Fibroblast of lung (primary cell): Measurements from ENCODE around the gene OR56B1. TPM values are rescaled to one million over a fixed set of nuclear protein-coding genes. Genes with fewer than 3 reads are reported as not detected.

Source experiments
- DNase-seq, 2 donors: peaks; one replicate each; pipeline versions ENCODE4 v3.0.0 to v3.0.0-alpha.2; 2010; ENCODE audit warnings: low read depth in 2 of 2
- H2AFZ ChIP-seq: 2 replicates; pipeline ENCODE4 v1.5.1; 2012; ENCODE audit warnings: low read length, control low read depth, inconsistent platforms
- H3K27ac ChIP-seq: 2 replicates; pipeline ENCODE4 v1.5.1; 2011; ENCODE audit warnings: low read length, control low read depth; ENCODE audit not compliant: insufficient read depth
- H3K27me3 ChIP-seq: 2 replicates; pipeline ENCODE4 v1.5.1; 2011; ENCODE audit warnings: mild to moderate bottlenecking, low read length; ENCODE audit not compliant: control insufficient read depth, insufficient read depth
- H3K36me3 ChIP-seq: 2 replicates; pipeline ENCODE4 v1.5.1; 2011; ENCODE audit warnings: low read length; ENCODE audit not compliant: control insufficient read depth, insufficient read depth
- H3K4me1 ChIP-seq: 2 replicates; pipeline ENCODE4 v1.5.1; 2011; ENCODE audit warnings: low read length; ENCODE audit not compliant: control insufficient read depth, insufficient read depth; ENCODE audit errors: extremely low read depth
- H3K4me2 ChIP-seq: 2 replicates; pipeline ENCODE4 v1.5.1; 2011; ENCODE audit warnings: low read length, control low read depth; ENCODE audit not compliant: insufficient read depth; ENCODE audit errors: extremely low read depth
- H3K4me3 ChIP-seq, 4 experiments: fragments of 200-600 bp in 1 of 4; sonication (generic) in 1 of 4; replicated peaks in 1 of 4; 2 replicates each; pipeline ENCODE4 v1.5.1; 2011 to 2016; ENCODE audit warnings: low read length in 4 of 4, low read depth in 3 of 4, mild to moderate bottlenecking in 3 of 4, control low read depth in 2 of 4, inconsistent platforms in 1 of 4, mixed read lengths in 1 of 4; ENCODE audit not compliant: insufficient read depth in 1 of 4; ENCODE audit errors: control extremely low read depth in 1 of 4
- H3K79me2 ChIP-seq: 2 replicates; pipeline ENCODE4 v1.5.1; 2012; ENCODE audit warnings: mild to moderate bottlenecking, low read length, inconsistent platforms; ENCODE audit not compliant: control insufficient read depth, insufficient read depth
- H3K9ac ChIP-seq: 2 replicates; pipeline ENCODE4 v1.5.1; 2011; ENCODE audit warnings: mild to moderate bottlenecking, low read length, control low read depth; ENCODE audit not compliant: insufficient read depth
- H3K9me3 ChIP-seq: 2 replicates; pipeline ENCODE4 v1.5.1; 2012; ENCODE audit warnings: low read depth, low read length; ENCODE audit not compliant: control insufficient read depth, insufficient read depth
- H4K20me1 ChIP-seq: 2 replicates; pipeline ENCODE4 v1.5.1; 2011; ENCODE audit warnings: low read length; ENCODE audit not compliant: control insufficient read depth, insufficient read depth; ENCODE audit errors: extremely low read depth
- CTCF ChIP-seq, 2 donors: IDR thresholded peaks in 1 of 2; conservative IDR thresholded peaks in 1 of 2; 1 replicate in 1 of 2; 2 replicates in 1 of 2; pipeline ENCODE4 v1.5.1; 2011 to 2012; ENCODE audit warnings: low read length in 2 of 2, control low read depth in 1 of 2, inconsistent platforms in 1 of 2, low read depth in 1 of 2, mild to moderate bottlenecking in 1 of 2
- EZH2 ChIP-seq: IDR thresholded peaks from 2 replicates; pipeline ENCODE4 v1.5.1; 2012; ENCODE audit warnings: low read length, control low read depth, mild to moderate bottlenecking; ENCODE audit errors: missing control alignments
- polyA plus RNA-seq, 2 donors: library from polyadenylated mRNA; depleted of rRNA in 1 of 2; stranded (reverse) in 1 of 2; unstranded in 1 of 2; fragments of >200 nt; gene quantifications; 2 replicates each; pipeline ENCODE4 v1.2.1, GENCODE V29; 2011 to 2012; ENCODE audit warnings: missing spikeins in 1 of 2
- total RNA-seq: library from RNA; depleted of rRNA; stranded (reverse); fragments of >200 nt; gene quantifications from 2 replicates; pipeline ENCODE4 v1.2.1, GENCODE V29; 2014

The OR56B1 gene
- total and polyA plus RNA-seq, 2 donors (not counting 1 experiment from before 2014, with no cell fraction given) = not detected

- TF ChIP-seq CTCF (conservative IDR thresholded peaks at IDR 0.05 in 1 of 2, IDR thresholded peaks at IDR 0.05 in 1 of 2; ENCODE audit: low read depth in 1 of 2, low read length in 2 of 2) (no peak), EZH2 (no peak)
- H4K20me1 ChIP-seq = no peaks in the 10 kb centered on the region
- no peak overlapping the region for H3K9ac ChIP-seq
- H3K4me2 ChIP-seq = no peak overlapping the region
- H3K27me3 ChIP-seq = no peaks in the 10 kb centered on the region
- DNase-seq = no peak
- H3K27ac ChIP-seq = no peak overlapping the region
- H3K4me3 ChIP-seq = no peak overlapping the region
- H3K79me2 ChIP-seq = no peaks in the 10 kb centered on the region
- H2AFZ ChIP-seq = no peak overlapping the region
- no peaks in the 10 kb centered on the region for H3K4me1 ChIP-seq
- no peaks in the 10 kb centered on the region for H3K9me3 ChIP-seq
- H3K36me3 ChIP-seq = no peaks in the 10 kb centered on the region
Observed at GRCh38 chr11:5727691-5728090, 8.6 kb upstream of the OR56B1 start.

GRCh38 chr11:5737091-5737490 lies 843 bp downstream of the OR56B1 start:
- no peak overlapping the region for H3K4me3 ChIP-seq
- no peaks in the 10 kb centered on the region for H3K36me3 ChIP-seq
- H2AFZ ChIP-seq = no peak overlapping the region
- no peak overlapping the region for H3K4me2 ChIP-seq
- TF ChIP-seq EZH2 = no peak
- no peak for TF ChIP-seq CTCF (conservative IDR thresholded peaks at IDR 0.05 in 1 of 2, IDR thresholded peaks at IDR 0.05 in 1 of 2; ENCODE audit: low read depth in 1 of 2, low read length in 2 of 2)
- H3K27ac ChIP-seq = no peak overlapping the region
- H4K20me1 ChIP-seq = no peaks in the 10 kb centered on the region
- H3K79me2 ChIP-seq = no peaks in the 10 kb centered on the region
- H3K9me3 ChIP-seq = no peaks in the 10 kb centered on the region
- H3K4me1 ChIP-seq = no peaks in the 10 kb centered on the region
- H3K27me3 ChIP-seq = no peaks in the 10 kb centered on the region
- peak; percentile 13 to 77 for DNase-seq
- no peak overlapping the region for H3K9ac ChIP-seq

- TF ChIP-seq CTCF (conservative IDR thresholded peaks at IDR 0.05 in 1 of 2, IDR thresholded peaks at IDR 0.05 in 1 of 2; ENCODE audit: low read depth in 1 of 2, low read length in 2 of 2) = no peak
- TF ChIP-seq EZH2 = no peak
- Histone ChIP-seq H3K27me3 (no peaks in the 10 kb centered on the region), H3K36me3 (no peaks in the 10 kb centered on the region), H3K4me2 (no peak overlapping the region), H3K9me3 (no peaks in the 10 kb centered on the region), H4K20me1 (no peaks in the 10 kb centered on the region), H3K9ac (no peak overlapping the region), H3K4me3 (no peak overlapping the region), H3K4me1 (no peaks in the 10 kb centered on the region), H2AFZ (no peak overlapping the region), H3K79me2 (no peaks in the 10 kb centered on the region), H3K27ac (no peak overlapping the region)
- DNase-seq = peak in 1 of 2 donors; percentile 41
Observed at GRCh38 chr11:5737670-5738392, 1.6 kb downstream of the OR56B1 start.
